Measurements from ENCODE around the gene CLTCL1.
A peak's percentile ranks its signal among the peaks of the same experiment; 100 is the strongest.
"Not testable (repeated sequence)": the region's sequence is repeated elsewhere in the genome, so short reads cannot be mapped to it uniquely, and the experiment has no call there.

Gene CLTCL1

DNA sequence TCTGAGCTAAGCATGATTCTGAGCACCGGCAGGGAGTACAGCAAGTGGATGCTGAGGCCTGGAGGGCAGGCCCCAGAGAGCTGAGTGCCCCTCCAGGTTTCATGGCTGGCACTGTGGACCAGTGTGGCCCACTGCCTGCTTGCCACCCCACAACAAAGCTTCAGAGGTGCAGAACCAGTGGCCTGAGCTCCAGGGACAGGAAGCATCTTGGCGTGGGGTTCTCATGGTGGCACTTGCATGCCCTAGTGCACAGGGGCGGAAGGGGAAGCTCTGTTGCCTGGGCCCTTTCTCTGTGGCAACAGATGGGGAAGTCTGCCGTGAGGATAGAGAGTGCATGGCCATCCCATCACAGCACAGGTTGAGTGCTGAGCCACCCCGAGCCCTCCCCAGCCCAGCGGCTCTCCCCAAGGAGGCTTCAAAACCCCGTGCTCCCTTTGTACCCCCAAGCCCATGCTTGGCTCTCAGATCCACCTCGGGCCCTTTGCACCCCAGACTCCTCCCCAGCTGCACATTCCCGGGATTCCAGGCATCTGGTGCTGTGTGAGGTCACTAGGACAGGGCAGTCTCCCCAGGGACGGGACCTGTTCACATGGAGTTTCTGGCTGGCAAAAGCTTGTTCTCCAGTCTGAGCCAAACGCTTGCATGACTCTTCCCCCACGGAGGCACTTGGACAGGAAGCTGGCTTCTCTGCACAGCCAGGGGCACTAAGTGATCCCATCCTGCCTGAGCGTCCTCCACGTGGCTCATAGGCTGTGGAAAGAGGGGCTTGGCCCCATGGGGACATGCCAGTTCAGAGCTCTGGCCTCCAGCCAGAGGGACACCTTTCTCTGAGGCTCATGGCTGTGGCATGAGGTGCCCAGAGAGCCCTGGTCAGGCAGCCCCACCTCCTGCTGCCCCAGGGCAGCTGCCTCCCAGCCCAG, 117.2 kb downstream of the CLTCL1 start:
- peak; percentile 82 to 88 for DNase-seq

DNA sequence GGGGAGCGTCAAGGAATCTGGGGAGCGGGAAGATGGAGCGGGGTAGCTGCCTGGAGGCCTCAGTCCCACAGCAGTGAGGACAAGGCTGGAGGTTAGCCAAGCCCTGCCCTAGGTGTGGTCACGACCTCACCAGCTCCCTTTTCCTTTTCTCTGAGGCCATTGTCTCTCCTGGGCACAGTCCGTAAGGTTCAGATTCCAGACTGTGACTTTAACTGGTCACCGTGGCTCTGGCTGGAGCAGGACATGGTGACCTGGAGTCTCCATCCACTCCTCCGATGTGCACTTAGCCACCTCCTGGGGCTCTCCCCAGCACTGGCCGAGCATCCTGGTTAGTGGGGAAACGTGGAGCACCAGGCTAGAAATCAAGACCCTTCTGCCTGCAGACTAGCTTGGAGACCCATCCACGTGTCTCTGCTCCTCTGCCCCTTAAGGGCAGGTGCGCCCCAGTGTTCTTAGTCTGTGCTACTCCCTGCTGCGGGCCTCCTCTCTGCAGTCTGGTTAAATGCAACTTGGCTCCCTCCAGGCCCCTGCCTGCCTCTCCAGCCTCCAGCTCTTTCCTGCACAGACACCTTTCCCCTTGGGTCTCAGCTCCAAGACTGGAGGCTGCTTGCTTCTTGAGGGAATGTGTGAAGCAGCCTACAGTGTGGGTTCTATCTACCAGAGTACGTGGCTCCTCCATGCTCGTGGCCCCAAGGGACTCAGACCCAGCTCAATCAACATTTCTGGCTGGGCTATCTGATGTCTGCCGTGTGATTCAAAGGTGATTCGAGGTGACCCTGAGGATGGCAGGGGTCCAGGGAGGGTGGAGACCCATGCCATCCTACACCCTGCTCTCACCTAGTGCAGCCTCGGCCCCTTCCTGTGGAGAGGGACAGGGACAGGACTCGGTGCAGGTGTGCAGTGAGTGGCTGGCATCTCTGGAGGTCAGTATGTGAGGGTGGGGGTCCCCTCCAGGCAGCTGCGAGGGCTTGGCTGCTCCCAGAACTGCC, 118.2 kb downstream of the CLTCL1 start:
- DNase-seq = no peak

DNA sequence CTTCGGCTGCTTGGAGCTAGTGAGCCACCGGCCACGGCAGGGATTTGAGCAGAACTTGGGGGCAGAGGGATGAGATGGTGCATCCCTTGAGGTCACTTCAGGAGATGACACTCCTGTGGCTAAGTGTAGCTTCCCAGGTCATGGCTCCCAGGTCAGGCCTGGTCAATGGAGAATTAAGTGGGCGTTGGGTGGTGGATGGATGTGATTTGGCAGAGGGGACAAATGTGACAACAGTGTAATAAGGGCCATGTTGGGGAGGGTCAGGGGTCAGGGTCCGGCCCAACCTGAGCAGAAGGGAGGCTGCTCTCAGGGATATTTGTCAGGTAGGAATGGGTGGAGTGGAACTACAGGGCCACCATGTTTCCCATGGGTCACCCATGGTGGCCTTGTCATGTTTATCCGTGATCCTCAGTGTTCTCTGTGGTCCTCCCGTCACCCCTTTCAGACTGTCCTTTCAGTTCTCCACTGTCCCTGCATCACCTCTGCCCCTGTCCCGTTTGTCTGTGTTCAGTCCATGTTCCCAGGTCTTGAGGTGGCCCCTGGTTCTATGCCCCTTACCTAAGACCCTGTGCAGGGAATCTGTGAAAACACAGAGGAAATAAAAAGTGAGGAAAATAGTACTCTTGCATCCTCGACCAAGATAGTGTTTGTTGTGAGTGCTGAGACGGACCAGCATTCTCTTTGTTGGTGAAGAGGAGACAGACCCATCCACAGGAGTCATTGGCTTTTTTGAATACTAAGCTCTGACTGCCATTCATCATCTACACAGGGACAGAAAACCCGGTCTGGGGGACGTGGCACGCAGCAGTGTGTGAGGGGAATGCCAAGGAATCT, 119.1 kb downstream of the CLTCL1 start:
- DNase-seq = no peak

DNA sequence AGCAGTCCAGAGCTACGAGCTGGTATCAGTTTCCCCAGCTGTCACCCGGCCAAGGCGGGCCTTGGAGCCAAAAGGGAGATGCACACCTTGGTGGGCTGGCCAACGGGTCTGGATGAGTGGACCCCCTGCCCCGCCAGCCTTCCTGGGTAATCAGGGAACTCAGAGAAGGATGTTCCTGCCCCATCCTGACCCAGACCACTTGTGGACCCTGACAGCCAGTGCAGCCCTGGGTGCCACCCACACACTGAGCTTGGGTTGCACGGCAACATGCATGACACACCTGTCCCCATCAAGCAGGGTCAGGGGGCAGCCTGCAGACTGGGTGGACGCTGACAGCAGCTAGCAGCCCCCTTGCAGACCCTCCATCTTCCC, 121.6 kb downstream of the CLTCL1 start:
- DNase-seq = no peak

DNA sequence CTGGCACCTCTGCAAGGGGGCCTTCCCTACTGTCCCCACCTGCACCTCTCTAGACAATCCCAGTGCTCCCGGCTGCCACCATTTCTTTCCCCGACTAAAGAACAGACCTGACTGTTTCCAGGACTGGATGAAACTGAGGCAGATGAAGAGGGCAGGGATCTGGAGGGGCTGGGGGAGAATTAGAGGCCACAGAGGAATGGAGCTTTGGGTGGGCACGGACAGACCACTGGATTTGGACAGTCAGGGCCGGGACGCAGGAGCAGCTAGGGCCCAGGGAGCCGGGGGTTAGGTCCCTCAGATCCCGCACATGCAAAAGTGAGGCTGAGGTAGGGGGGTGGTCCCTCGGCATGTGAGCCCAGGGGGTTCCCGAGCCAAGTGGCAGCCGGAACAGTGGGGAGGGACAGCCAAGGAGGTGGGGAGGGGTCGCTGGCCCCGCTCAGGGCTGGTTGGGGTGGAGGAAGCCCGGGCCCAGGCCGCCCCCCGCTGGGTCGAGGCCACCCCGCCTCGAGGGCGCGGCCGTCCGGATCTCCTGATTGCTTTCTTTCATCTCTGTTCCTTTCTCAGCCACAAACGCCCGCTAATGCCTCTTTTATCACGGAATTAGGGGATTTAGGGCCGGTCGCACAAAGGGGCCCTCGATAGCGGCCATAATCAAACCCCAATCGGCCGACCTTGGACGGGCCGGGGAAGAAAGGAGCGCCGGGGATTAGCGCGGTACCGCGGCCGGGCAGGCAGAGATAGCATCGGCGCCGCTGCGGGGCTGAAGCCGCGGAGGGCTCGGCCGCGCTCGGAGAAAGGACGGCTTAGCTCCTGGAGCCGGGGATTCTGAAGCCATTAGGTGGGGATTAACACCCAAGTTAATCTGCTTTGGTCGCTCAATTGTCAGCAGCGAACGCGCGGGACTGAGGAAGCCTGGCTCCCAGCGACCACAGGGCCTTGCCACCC, 122.2 kb downstream of the CLTCL1 start:
- DNase-seq = no peak

DNA sequence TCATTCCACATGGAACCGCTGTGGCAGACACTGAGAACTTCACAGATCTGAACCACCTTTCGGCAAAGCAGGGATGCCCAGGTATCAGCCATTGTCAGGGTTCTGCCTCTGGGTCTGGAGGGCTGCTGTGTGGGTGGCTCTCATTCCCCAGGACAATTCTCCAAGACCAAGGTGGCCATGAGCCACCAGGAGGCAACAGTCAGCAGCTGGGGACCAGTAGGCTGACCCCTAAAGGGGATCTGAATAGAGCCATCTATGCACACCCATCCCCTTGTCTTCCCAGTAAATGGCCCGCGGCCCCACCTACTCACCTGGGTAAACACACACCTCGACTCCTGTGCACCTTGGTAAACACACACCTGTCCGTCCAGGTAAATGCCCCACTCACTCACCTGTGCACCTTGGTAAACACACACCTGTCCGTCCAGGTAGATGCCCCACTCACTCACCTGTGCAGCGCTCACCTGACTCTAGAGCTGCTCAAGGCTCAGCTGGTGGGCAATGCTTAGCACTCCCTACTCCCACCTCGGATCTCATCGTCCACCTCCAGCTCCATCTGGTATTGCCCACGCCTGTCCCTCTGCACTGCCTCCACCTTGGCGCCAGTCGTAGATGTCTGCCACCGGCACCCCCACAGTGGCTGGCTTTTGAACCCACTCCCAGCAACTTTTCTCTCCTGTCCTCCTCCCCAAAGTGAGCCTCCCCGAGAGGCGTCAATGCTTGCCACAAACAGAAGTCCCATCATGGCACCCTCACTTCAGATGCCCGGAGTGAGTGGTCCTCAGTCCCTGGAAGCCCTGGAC, 123.2 kb downstream of the CLTCL1 start:
- no peak for DNase-seq

DNA sequence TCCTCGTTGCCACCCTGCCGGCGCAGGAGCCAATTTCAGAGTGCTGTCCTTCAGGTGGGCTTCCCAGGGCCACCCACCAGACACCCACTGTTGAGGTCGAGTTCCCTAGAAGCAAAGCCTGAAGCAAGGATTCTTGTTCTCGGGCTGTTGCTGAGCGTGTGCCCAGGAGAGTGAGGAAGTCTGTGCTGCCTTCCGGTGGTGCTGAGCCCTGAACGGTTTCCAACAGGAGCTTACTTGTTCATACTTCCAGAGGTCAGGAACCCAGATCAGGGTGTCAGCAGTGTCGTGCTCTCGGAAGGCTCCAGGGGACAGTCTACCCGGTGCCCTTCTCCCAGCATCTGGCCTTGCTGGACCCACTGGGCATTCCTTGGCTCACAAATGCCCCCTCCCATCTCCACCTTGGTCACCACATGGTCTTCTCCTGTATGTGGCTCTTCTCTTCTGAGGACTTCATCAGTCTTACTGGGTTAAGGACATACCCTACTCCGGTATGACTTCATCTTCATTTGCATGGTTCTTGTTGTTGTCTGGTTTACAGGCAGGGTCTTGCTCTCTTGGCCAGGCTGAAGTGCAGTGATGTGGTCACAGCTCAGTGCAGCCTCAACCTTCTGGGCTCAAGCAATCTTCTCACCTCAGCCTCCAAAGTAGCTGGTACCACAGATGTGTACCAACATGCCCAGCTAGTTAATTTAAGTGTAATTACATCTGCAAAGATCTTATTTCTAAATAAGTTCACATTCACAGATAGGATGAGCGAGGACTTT, 124.2 kb downstream of the CLTCL1 start:
- DNase-seq = no peak

DNA sequence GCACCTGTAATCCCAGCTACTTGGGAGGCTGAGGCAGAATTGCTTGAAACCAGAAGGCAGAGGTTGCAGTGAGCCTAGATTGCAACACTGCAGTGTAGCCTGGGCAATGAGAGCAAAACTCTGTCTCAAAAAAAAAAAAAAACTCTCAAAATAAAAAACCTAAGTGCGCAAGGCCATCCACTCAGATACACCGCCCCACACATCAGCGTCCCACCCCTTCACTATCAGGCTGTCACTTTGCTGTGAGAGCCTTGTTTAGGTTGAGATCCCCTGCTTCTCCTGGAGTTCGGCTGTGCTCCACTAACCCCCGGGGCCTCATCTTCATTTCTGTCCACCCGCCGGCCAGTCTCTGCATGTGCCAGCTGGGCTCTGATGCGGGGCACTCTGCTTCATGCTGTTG, 125.1 kb downstream of the CLTCL1 start:
- no peak for DNase-seq

DNA sequence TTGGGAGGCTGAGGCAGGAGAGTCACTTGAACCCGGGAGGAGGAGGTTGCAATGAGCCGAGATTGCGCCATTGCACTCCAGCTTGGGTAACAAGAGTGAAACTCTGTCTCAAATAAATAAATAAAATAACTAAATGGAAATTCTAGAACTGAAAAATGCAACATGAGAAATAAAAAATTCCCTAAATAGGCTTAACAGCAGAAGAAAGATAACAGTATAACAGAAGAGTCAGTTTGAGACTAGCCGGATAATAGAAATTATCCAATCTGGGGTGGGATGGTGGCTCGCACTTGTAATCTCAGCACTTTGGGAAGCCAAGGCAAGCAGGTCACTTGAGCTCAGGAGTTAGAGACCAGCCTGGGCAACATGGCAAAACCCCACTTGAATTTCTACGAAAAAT, 127.1 kb downstream of the CLTCL1 start:
- DNase-seq = no peak

DNA sequence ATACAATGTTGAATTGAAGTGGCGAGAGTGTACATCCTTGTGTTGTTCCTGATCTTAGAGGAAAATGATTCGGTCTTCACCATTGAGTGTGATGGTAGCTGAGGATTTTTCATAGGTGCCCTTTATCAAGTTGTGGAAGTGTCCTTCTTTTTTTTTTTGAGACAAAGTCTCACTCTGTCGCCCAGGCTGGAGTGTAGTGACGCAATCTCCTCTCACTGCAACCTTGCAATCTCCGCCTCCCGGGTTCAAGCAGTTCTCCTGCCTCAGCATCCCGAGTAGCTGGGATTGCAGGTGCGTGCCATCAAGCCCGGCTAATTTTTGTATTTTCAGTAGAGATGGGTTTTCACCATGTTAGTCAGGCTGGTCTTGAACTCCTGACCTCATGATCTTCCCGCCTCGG, 132.9 kb downstream of the CLTCL1 start:
- DNase-seq = not testable (repeated sequence)

DNA sequence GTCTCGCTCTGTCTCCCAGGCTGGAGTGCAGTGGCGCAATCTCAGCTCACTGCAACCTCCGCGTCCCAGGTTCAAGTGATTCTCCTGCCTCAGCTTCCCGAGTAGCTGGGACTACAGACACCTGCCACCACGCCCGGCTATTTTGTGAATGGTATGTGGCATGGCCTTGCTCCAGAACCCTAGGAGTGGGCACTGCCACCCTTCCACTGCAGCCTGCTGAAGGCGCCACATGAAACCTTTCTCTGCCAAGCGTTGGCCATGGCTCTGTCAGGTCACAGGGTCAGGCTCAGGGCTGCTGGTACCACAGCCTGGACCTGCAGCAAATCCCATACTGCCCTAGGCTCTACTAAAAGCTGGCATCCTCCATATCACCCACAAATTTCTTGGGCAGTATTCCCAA, 135.4 kb downstream of the CLTCL1 start:
- DNase-seq = not testable (repeated sequence)

DNA sequence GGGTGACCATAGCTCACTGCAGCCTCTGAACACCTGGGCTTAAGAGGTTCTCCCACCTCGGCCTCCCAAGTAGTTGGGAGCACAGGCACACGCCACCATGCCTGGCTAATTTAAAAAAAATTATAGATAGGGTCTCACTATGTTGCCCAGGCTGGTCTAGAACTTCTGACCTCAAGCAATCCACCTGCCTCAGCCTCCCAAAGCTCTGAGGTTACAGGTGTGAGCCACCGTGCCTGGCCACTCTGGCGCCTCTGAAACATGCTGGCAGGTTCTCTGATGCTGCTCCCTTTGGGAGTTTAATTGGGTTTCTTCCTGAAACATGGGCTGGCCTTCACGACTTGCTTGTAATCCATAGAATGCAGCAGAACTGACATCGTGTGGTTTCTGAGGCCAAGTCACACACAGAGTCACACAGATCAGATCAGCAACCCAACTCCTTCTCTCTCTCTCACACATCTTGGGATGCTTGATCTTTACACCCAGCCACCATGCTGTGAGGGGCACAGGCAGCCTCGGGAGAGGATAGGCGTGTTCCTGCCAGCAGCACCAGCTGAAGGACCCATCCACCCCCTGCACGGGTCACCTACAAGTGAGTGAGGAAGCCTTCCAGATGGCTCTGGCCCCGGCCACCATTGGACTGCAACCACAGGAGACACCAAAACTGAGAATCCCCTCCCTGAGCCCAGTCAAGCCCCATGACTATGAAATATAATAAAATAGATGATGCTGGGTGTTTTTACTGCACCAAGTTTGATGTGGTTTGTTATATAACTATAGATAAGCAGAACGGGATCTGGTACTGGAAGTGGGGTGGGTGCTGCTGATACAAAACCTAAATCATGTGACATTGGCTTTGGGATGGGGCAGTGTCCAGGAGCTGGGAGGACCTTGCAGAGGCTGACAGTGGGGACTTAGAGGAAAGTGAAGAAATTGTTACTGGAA, 138.3 kb downstream of the CLTCL1 start:
- no peak for DNase-seq

DNA sequence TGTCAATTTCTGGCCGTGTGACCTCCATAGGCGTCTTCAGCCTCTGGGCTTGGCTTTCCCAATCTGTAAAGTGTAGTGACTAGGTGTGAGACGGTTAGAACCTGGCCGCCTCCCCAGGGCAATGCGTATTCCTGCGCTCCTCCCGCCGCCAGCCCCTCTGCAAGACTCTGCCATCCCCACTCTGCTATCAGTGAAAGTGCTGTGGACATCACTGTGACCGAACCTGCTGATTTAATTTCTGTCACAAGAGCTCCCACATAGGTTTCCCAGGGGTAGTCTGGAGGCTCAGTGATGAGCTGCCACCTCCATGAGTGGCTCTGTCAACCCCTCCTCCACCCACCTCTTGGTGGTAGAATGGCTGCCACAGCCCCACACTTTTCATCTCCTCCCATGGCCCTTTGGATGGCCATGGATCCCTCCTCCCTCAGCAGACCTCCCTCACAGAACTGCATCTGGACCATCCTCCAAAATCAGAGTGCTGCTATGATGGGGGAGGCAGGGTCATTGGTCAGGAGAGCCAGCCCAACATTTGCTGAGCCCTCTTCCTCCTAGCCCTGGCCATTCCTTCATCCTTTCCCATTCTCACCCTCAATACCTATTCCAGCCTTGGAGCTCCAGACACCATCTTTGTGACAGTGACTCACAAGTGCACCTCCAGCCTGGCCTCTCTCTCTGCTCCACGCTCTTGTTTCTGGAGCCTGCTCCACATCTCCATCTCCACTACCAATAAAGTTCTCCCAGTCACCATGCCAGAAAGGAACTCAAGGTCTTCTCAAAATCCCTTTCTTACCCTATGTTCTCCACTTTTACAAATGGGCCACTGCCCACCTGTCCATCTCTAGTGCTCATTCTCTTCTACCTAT, 140.0 kb downstream of the CLTCL1 start:
- DNase-seq = no peak

DNA sequence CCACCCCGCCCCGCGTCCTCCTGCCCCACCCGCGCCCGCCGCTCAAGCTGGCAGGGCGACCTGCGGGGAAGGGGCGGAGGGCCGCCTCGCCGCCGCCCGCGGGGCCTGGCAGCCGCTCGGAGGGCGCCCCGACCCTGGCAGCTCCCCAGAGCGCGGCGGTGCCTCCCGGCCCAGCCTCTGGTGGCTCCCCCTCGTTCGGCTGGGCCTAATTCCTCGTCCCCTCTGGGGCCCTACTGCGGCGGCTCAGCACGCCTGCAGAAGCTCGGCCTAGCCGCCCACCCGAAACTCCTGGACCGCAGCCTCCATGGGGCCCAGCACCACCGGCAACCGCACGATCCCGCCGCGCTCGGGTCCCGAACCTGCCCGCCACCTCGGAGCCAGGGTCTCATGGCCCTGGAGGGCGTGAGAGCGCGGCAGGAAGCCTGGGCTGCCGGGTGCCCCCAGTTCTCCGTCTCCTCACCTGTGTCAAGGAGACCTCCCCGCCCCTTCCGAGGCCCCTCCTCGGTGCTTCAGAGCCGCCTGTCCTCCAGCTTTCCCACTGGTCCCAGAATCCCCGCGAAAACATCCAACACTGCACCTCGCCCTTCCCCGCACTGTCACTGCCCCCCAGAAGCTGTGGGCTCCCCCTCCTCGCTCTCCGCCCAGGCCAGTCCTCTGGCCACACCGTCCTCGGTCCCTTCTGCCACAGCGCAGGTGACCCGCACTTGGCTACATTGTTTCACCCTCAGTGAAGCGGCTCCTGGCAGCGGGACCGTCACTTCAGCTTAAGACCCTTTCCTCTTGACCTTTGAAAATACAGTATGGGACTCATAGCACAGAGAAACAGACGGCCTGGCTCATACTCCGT, 140.8 kb downstream of the CLTCL1 start:
- no peak for DNase-seq

DNA sequence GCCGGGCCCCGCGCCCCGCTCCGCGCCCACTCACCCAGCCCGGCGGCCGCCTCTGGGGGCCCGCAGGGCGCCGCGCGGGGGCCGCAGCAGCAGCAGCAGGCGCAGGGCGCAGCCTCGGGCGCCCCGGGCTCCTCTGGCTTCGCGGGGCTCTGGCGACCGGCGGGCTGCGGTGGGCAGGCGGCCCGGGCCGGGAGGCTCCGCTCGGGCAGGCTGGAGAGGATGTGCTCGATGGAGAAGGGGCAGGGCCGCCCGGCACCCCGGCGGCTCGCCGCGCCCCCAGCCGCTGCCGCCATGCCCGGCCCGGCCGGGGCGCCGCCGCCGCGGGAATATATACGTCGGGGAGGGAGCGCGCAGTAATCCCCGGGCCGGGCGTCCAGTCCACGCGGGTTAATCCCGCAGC, 141.5 kb downstream of the CLTCL1 start, which contains the start of gene GSC2:
Gene GSC2 (minus strand): TSS at position 302 of the 400 bp plus-strand sequence. CDS start 9 bp downstream, at position 293.
- DNase-seq = no peak

DNA sequence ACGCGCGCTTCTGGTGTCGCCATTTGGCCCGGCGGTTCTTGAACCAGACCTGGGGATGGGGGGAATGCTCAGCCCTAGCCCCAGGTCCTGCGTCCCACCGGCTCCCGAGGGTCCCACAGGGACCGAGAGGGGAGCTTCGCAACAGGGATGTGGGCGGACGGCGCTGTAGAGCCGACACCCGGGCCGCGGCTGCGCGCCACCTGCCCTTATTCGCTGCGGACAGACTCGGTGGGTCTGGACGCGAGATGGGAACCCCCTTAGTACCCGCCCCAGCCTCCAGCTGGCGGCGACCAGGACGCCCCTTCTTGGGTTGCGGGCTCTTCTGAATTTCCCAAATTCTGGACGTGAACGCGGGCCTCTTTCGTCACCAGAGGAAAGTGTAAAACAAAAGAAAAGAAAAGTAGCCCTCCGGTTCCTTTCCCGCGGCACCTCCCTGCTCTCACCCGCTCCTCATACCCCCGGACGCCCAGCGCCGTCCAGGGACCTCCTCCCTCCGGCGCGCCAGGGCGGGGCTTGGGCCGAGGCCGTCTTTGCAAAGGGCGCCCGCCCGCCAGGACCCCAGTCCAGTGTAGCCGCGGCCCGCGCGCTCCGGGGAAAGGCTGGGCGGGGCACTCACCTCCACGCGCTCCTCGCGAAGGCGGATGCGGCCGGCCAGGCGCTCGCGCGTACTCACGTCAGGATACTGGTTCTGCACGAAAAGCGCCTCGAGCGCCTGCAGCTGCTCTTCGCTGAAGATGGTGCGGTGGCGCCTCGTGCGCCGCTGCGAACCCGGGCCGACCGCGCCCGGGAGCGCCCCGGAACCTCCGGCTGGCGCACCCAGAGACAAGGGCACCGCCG, 142.3 kb downstream of the CLTCL1 start:
- no peak for DNase-seq

All from Kasumi-1 (cell line).